K562 (cell line): ENCODE measurements around the gene RANBP6.

Source experiments
- CTCF ChIP-seq, 3 experiments: IDR thresholded peaks in 2 of 3; conservative IDR thresholded peaks in 1 of 3; 2 replicates each; pipeline ENCODE4 v1.5.1; 2011 to 2012; ENCODE audit warnings: low read length in 3 of 3, mild to moderate bottlenecking in 3 of 3, control low read depth in 2 of 3, improper control_type of control experiment in 1 of 3, inconsistent platforms in 1 of 3, low read depth in 1 of 3, mixed read lengths in 1 of 3, moderate library complexity in 1 of 3; ENCODE audit not compliant: insufficient read depth in 2 of 3
- GABPA ChIP-seq: fragments of 200-800 bp; sonication (Bioruptor generic); conservative IDR thresholded peaks from 2 replicates; pipeline ENCODE4 v1.6.1; 2016; ENCODE audit warnings: low read depth, missing genetic modification characterization, missing compliant biosample characterization
- HNRNPH1 ChIP-seq: fragments of 200-400 bp; formaldehyde crosslinking; optimal IDR thresholded peaks from 2 replicates; pipeline ENCODE3; 2017; ENCODE audit warnings: low read depth, mild to moderate bottlenecking, low read length, moderate library complexity
- SREBF2 ChIP-seq: sonication (generic); formaldehyde crosslinking; IDR thresholded peaks from 2 replicates; pipeline ENCODE4 v1.4.0; 2020; ENCODE audit warnings: mild to moderate bottlenecking, missing genetic modification reagents
- TCF7L2 ChIP-seq: fragments of 150-350 bp; IDR thresholded peaks from 2 replicates; pipeline ENCODE4 v1.6.1; 2016; ENCODE audit warnings: low read depth, mild to moderate bottlenecking, low read length, moderate library complexity
- XRCC5 ChIP-seq: fragments of 200-400 bp; formaldehyde crosslinking; IDR thresholded peaks from 2 replicates; pipeline ENCODE4 v1.6.1; 2017; ENCODE audit warnings: low read depth, mild to moderate bottlenecking, low read length
- ZZZ3 ChIP-seq: fragments of 450-650 bp; IDR thresholded peaks from 2 replicates; pipeline ENCODE4 v1.6.1; 2016; ENCODE audit warnings: antibody characterized with exemption, mild to moderate bottlenecking, moderate library complexity
- TF ChIP-seq, protein P1 (sequence below): fragments of 450-650 bp; IDR thresholded peaks from 2 replicates; pipeline ENCODE4 v1.6.1; 2016; ENCODE audit warnings: borderline replicate concordance
- TF ChIP-seq, protein P2 (sequence below): fragments of 200-800 bp; sonication (Bioruptor generic); IDR thresholded peaks from 2 replicates; pipeline ENCODE4 v1.6.1; 2017; ENCODE audit warnings: missing genetic modification characterization, missing compliant biosample characterization

GRCh38 chr9:6006749-6007057 is 8.7 kb downstream of the RANBP6 start:
- TF ChIP-seq CTCF (IDR thresholded peaks at IDR 0.05 in 2 of 3, conservative IDR thresholded peaks at IDR 0.05 in 1 of 3; ENCODE audit: insufficient read depth in 2 of 3, low read depth in 1 of 3, low read length in 3 of 3), result no peak
- TF ChIP-seq XRCC5, result no peak
- TF ChIP-seq ZZZ3, result no peak
- TF ChIP-seq HNRNPH1, result no peak
- TF ChIP-seq SREBF2 (CRISPR knock-in tag), result no peak
- TF ChIP-seq GABPA (tag), result no peak
- TF ChIP-seq, protein P1, sequence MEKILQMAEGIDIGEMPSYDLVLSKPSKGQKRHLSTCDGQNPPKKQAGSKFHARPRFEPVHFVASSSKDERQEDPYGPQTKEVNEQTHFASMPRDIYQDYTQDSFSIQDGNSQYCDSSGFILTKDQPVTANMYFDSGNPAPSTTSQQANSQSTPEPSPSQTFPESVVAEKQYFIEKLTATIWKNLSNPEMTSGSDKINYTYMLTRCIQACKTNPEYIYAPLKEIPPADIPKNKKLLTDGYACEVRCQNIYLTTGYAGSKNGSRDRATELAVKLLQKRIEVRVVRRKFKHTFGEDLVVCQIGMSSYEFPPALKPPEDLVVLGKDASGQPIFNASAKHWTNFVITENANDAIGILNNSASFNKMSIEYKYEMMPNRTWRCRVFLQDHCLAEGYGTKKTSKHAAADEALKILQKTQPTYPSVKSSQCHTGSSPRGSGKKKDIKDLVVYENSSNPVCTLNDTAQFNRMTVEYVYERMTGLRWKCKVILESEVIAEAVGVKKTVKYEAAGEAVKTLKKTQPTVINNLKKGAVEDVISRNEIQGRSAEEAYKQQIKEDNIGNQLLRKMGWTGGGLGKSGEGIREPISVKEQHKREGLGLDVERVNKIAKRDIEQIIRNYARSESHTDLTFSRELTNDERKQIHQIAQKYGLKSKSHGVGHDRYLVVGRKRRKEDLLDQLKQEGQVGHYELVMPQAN, result no peak
- TF ChIP-seq, protein P2, sequence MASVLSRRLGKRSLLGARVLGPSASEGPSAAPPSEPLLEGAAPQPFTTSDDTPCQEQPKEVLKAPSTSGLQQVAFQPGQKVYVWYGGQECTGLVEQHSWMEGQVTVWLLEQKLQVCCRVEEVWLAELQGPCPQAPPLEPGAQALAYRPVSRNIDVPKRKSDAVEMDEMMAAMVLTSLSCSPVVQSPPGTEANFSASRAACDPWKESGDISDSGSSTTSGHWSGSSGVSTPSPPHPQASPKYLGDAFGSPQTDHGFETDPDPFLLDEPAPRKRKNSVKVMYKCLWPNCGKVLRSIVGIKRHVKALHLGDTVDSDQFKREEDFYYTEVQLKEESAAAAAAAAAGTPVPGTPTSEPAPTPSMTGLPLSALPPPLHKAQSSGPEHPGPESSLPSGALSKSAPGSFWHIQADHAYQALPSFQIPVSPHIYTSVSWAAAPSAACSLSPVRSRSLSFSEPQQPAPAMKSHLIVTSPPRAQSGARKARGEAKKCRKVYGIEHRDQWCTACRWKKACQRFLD (CRISPR knock-in tag), result no peak
- TF ChIP-seq TCF7L2, result no peak
